Spleen (tissue), 11 donors: ENCODE data around the gene GNPTAB. TPM values are rescaled to one million over a fixed set of nuclear protein-coding genes. Genes with fewer than 3 reads are reported as not detected.

Source experiments
- DNase-seq: peaks from one replicate; pipeline ENCODE4 v3.0.0-alpha.2; 2020
- H3K27ac ChIP-seq, 8 donors: fragments of 200-600 bp; sonication (generic) in 7 of 8; 1 replicate in 4 of 8; 2 replicates in 4 of 8; pipeline versions ENCODE4 v1.5.0 to v1.8.0; 2016 to 2021; ENCODE audit warnings: inconsistent platforms in 4 of 8, mild to moderate bottlenecking in 4 of 8, moderate library complexity in 1 of 8
- H3K27me3 ChIP-seq, 7 donors: fragments of 200-600 bp; sonication (generic) in 6 of 7; replicated peaks in 1 of 7; 1 replicate in 4 of 7; 2 replicates in 3 of 7; pipeline versions ENCODE4 v1.5.0 to v1.8.0; 2016 to 2021; ENCODE audit warnings: inconsistent platforms in 3 of 7, mild to moderate bottlenecking in 1 of 7
- H3K36me3 ChIP-seq, 6 donors: fragments of 200-600 bp; sonication (generic) in 5 of 6; 1 replicate in 4 of 6; 2 replicates in 2 of 6; pipeline versions ENCODE4 v1.5.0 to v1.8.0; 2016 to 2021; ENCODE audit warnings: inconsistent platforms in 2 of 6
- H3K4me1 ChIP-seq, 6 donors: fragments of 200-600 bp; sonication (generic) in 5 of 6; 1 replicate in 3 of 6; 2 replicates in 3 of 6; pipeline versions ENCODE4 v1.5.0 to v1.8.0; 2016 to 2021; ENCODE audit warnings: inconsistent platforms in 3 of 6
- H3K4me3 ChIP-seq, 8 donors: fragments of 200-600 bp; sonication (generic) in 7 of 8; 1 replicate in 4 of 8; 2 replicates in 4 of 8; pipeline versions ENCODE4 v1.5.0 to v1.8.0; 2016 to 2021; ENCODE audit warnings: inconsistent platforms in 4 of 8, mild to moderate bottlenecking in 4 of 8, moderate library complexity in 2 of 8
- H3K9me3 ChIP-seq, 8 donors: fragments of 200-600 bp; sonication (generic) in 7 of 8; 1 replicate in 4 of 8; 2 replicates in 4 of 8; pipeline versions ENCODE4 v1.5.0 to v1.8.0; 2016 to 2021; ENCODE audit warnings: inconsistent platforms in 4 of 8
- POLR2A ChIP-seq, 3 donors: fragments of 450-650 bp; IDR thresholded peaks; one replicate each; pipeline ENCODE4 v1.5.1; 2017; ENCODE audit warnings: antibody characterized with exemption in 3 of 3, mild to moderate bottlenecking in 1 of 3
- POLR2AphosphoS5 ChIP-seq, 3 donors: sonication (generic); formaldehyde crosslinking; IDR thresholded peaks; one replicate each; pipeline ENCODE4 v1.5.1; 2017; ENCODE audit warnings: antibody characterized with exemption in 3 of 3
- WGBS, 5 donors: extraction: QIAGEN DNeasy Blood & Tissue Kit in 3 of 5; methylation state at CpG; one replicate each; pipeline versions ENCODE4 v1.1.5 to v1.1.7; 2013 to 2018; 5-methylcytosine and 5-hydroxymethylcytosine counted together
- intact Hi-C: fragments of 100-400 bp; cut with DNase I; formaldehyde crosslinking; loops from one replicate; pipeline ENCODE4 v1.15.0; 2023; ENCODE audit warnings: low total_unique reads
- polyA plus RNA-seq, 3 donors: library from polyadenylated mRNA; stranded (reverse); fragments of 200-250 nt; gene quantifications; one replicate each; pipeline ENCODE4 v1.2.1, GENCODE V29; 2013
- total RNA-seq, 7 donors: library from RNA; depleted of rRNA in 3 of 7; stranded (reverse); fragments of >200 nt in 3 of 7; fragmentation: NEBNext Ultra II Directional in 4 of 7; extraction: Animal tissue kit (Norgen Biotek cat#: 25700) in 4 of 7; gene quantifications; one replicate each; pipeline versions ENCODE4 v1.1.0 to v1.2.1, GENCODE V29; 2016 to 2021
- TF ChIP-seq, protein P1 (sequence below), 11 experiments: fragments of 200-600 bp in 7 of 11; fragments of 450-650 bp in 4 of 11; sonication (generic) in 4 of 11; IDR thresholded peaks in 8 of 11; conservative IDR thresholded peaks in 3 of 11; 1 replicate in 7 of 11; 2 replicates in 4 of 11; pipeline versions ENCODE4 v1.4.0 to v1.8.0; 2016 to 2021; ENCODE audit warnings: antibody characterized with exemption in 11 of 11, inconsistent platforms in 4 of 11, mild to moderate bottlenecking in 1 of 11
- donor health status: healthy with polysubstance abuse.
- donor health status: DM: no; HTN: no; CAD: no; lungs with moderate emphysema.
- donor health status: DM: no; HTN: no; CAD: no.
- donor health status: Bipolar disorder and iron deficiency.
- donor health status: healthy.
- donor health status: DM: no; HTN: no; CAD: no.
- donor health status: DM: yes; HTN: yes; CAD: no.

GNPTAB gene
- total and polyA plus RNA-seq, 10 donors, result 9.3 to 90.8 (median 45.2) TPM

DNA sequence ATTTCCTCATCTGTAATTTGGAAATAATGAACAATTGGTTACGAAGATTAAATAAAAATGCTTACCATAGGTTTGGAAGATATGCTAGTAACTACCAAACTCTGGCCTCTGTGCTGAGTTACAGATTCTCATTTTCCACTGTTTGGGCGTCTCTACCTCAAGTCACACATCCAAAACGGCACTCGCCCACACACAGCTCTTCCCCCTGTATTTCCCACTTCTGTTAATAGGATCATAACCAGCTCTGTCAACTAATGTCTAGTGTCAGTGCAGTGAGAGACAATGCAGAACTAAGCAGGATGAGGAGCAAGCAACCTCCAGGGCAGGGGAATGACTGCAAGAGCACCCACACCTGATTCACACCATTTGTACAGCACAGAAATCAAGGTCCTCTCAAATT is 80.6 kb downstream of the GNPTAB start:
- no peak for TF ChIP-seq POLR2AphosphoS5 (IDR thresholded peaks at IDR 0.05)
- TF ChIP-seq, protein P1, sequence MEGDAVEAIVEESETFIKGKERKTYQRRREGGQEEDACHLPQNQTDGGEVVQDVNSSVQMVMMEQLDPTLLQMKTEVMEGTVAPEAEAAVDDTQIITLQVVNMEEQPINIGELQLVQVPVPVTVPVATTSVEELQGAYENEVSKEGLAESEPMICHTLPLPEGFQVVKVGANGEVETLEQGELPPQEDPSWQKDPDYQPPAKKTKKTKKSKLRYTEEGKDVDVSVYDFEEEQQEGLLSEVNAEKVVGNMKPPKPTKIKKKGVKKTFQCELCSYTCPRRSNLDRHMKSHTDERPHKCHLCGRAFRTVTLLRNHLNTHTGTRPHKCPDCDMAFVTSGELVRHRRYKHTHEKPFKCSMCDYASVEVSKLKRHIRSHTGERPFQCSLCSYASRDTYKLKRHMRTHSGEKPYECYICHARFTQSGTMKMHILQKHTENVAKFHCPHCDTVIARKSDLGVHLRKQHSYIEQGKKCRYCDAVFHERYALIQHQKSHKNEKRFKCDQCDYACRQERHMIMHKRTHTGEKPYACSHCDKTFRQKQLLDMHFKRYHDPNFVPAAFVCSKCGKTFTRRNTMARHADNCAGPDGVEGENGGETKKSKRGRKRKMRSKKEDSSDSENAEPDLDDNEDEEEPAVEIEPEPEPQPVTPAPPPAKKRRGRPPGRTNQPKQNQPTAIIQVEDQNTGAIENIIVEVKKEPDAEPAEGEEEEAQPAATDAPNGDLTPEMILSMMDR (IDR thresholded peaks at IDR 0.05 in 8 of 11, conservative IDR thresholded peaks at IDR 0.05 in 3 of 11), result no peak
- H3K36me3 ChIP-seq, result peaks cover 0 to 100% (median 35%) of the 10 kb centered on the region in 6 donors
- H3K27me3 ChIP-seq, result no peaks in the 10 kb centered on the region
- no peak overlapping the region for H3K27ac ChIP-seq
- no peak for DNase-seq
- WGBS, 5 donors, result 91 to 95% (median 93%) methylated on average over 4 of the region's 4 CpGs
- H3K9me3 ChIP-seq, result no peaks in the 10 kb centered on the region
- H3K4me3 ChIP-seq, result no peak overlapping the region
- intact Hi-C loops, result no loop called here
- H3K4me1 ChIP-seq, result peaks cover 0 to 36% (median 0%) of the 10 kb centered on the region in 6 donors

DNA sequence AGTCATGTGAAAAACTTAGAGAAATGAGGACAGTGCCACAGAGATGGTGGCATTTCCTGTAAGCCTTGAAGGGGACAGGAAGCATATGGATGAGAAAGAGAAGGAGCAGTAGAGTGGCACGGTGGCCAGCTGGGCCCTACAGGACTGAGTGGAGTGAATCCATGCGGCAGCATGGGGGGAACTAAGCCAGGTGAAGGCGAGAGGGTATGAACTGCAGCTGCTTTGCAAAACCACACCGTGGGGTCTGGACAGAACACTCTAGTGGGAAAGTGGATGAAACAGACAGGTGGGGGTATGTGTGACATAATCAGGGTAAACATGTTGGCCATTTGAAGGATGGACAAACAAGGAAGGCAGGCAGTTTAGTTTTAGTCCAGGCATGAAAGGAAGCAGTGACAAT is 81.1 kb downstream of the GNPTAB start:
- Histone ChIP-seq H3K27ac (peak overlapping the region in 1 of 8 donors; percentile 3), H3K36me3 (peaks cover 0 to 100% (median 35%) of the 10 kb centered on the region in 6 donors), H3K4me1 (peaks cover 0 to 41% (median 2%) of the 10 kb centered on the region in 6 donors), H3K27me3 (no peaks in the 10 kb centered on the region), H3K9me3 (no peaks in the 10 kb centered on the region), H3K4me3 (no peak overlapping the region)
- 67 to 79% (median 75%) methylated on average over 4 of the region's 4 CpGs for WGBS, 5 donors
- intact Hi-C loops, result no loop called here
- no peak for DNase-seq
- TF ChIP-seq POLR2AphosphoS5 (IDR thresholded peaks at IDR 0.05), result peak in 2 of 3 donors; percentile 11 to 23
- no peak for TF ChIP-seq POLR2A (IDR thresholded peaks at IDR 0.05)
- TF ChIP-seq, protein P1 (IDR thresholded peaks at IDR 0.05 in 8 of 11, conservative IDR thresholded peaks at IDR 0.05 in 3 of 11), result no peak

DNA sequence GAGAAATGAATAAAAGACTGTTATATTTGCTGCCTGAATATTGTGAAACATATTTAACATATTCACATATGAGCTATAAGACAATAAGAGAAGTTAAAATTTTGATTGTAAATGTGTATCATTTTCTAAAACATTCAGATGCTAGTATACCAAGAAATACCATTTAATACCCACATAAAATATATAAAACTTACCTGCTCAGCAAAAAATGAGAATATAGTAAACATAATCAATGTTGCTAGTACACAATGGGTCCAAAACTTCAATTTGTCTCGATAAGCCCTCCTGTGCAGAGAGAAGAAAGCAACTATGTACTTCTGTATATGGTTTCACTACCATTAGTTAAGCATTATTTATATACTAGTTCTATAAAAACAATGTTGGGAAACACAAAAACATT is 81.9 kb downstream of the GNPTAB start:
- DNase-seq, result no peak
- no peak for TF ChIP-seq POLR2A (IDR thresholded peaks at IDR 0.05)
- no peak for TF ChIP-seq POLR2AphosphoS5 (IDR thresholded peaks at IDR 0.05)
- TF ChIP-seq, protein P1 (IDR thresholded peaks at IDR 0.05 in 8 of 11, conservative IDR thresholded peaks at IDR 0.05 in 3 of 11), result no peak
- peaks cover 0 to 100% (median 35%) of the 10 kb centered on the region in 6 donors for H3K36me3 ChIP-seq
- H3K27me3 ChIP-seq, result no peaks in the 10 kb centered on the region
- 93 to 98% (median 97%) methylated on average over 1 of the region's 1 CpG for WGBS, 5 donors
- peak overlapping the region in 1 of 8 donors; percentile 3 for H3K27ac ChIP-seq
- H3K9me3 ChIP-seq, result no peaks in the 10 kb centered on the region
- H3K4me3 ChIP-seq, result no peak overlapping the region
- intact Hi-C loops, result no loop called here
- peaks cover 6 to 48% (median 9%) of the 10 kb centered on the region in 6 donors for H3K4me1 ChIP-seq

DNA sequence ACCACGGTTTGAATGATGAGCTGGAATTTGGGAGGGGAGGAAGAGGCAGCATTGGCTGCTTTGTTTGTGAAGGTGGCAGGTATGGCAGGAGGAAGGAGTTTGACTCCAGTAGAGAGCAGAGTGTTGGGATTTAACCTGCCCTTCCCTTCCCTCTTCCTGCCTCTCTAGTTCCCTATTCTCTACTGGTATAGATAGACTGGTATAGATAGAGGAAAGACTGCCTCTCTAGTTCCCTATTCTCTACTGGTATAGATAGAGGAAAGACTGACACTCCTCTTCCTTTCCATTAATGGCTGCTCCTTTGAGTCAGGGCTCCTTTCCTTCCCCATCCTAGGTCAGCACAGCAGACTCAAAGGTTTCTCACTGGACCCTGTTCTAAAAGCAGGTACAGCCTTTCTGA is 83.1 kb downstream of the GNPTAB start:
- WGBS, 5 donors, result 73 to 94% (median 88%) methylated on average over 1 of the region's 1 CpG
- intact Hi-C loops, result no loop called here
- H3K4me3 ChIP-seq, result no peak overlapping the region
- no peaks in the 10 kb centered on the region for H3K9me3 ChIP-seq
- H3K27ac ChIP-seq, result peak overlapping the region in 3 of 8 donors; percentile 11 to 79 (median 30)
- no peaks in the 10 kb centered on the region for H3K27me3 ChIP-seq
- peaks cover 8 to 60% (median 19%) of the 10 kb centered on the region in 6 donors for H3K4me1 ChIP-seq
- TF ChIP-seq POLR2AphosphoS5 (IDR thresholded peaks at IDR 0.05), result no peak
- TF ChIP-seq POLR2A (IDR thresholded peaks at IDR 0.05), result no peak
- TF ChIP-seq, protein P1 (IDR thresholded peaks at IDR 0.05 in 8 of 11, conservative IDR thresholded peaks at IDR 0.05 in 3 of 11), result no peak
- H3K36me3 ChIP-seq, result peaks cover 0 to 100% (median 34%) of the 10 kb centered on the region in 6 donors
- DNase-seq, result no peak
